HG02623 (cell line): Measurements from ENCODE around the gene CRBN.

Experiments
- ATAC-seq: cut with Tn5 transposase; IDR thresholded peaks from one replicate; pipeline ENCODE4 v1.9.1; 2021; ENCODE audit warnings: moderate library complexity; ENCODE audit not compliant: unreplicated experiment

CRBN gene

GRCh38 chr3:3113042-3113709, 66.3 kb downstream of the CRBN start:
- ATAC-seq = no peak

DNA sequence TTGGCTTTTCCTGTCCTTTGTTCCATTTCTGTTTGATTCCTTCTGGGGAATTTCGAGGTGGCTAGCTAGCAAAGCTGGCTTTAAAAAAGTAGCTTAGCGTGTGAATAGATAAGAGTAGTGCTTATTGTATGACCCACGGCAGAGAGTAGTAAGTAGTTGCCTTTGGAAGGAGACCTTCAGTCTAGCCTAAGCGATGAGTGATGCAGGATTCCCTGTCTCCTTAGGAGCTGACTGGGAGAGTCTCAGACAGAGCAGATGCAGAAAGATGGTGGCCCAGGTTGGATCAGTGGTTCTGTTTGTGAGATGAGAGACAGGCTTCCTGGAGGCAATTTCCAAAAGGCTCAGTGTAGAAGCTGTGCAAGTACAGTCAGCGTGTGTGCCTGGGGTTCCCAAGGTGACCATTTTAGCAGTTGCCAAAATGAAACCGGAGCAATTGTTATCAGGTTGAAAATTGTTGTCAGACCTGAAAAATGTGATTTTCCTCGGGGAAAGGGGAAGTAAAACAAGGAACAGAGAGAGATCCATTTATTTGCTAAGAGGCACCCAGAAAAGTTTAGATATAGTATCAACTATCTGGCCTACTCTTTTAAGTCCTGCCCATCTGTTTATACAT, 68.6 kb downstream of the CRBN start:
- no peak for ATAC-seq

DNA sequence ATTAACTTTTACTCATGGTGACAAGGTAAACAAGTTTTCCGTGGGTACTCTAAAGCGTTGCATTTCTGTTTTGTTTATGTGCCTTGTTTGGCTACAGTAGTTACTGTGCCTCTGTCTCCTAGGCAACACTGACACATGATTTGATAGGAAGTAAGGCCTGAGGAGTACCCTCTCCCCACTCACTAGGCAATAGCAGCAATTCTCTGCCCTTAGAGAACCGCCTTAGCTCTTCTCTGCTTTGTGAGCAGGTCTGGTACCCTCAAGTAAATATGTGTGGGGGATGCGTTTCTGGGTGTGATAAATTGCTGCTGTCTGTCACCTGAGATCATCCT, 69.2 kb downstream of the CRBN start, which contains the start of gene IL5RA:
Gene IL5RA, minus strand, starts transcription at position 76 of the 332 bp plus-strand sequence. CDS start 5,390 bp downstream, outside the sequence.
- ATAC-seq = peak; percentile 52

GRCh38 chr3:3109407-3110298, 69.8 kb downstream of the CRBN start:
- ATAC-seq = peak; percentile 69

- ATAC-seq = no peak
Measured at GRCh38 chr3:3107858-3108257, 71.6 kb downstream of the CRBN start.

DNA sequence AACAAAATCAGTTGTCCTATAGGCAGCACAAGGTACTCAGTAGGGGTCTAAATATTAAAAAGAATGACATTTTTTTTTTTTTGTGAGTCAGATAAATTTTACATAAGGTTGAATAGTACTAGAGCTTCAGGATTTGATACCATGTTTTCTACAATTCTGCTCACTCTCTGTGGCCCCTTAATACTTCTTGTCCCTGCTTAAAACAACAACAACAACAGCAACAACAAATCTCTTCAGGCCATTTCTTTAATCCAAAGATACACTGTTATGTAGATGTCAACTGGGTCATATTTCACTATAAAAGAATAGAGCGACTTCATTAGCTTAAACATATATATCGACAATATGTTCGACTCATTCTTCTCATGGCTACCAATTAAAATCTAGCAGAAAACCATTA, 72.3 kb downstream of the CRBN start:
- ATAC-seq = no peak

DNA sequence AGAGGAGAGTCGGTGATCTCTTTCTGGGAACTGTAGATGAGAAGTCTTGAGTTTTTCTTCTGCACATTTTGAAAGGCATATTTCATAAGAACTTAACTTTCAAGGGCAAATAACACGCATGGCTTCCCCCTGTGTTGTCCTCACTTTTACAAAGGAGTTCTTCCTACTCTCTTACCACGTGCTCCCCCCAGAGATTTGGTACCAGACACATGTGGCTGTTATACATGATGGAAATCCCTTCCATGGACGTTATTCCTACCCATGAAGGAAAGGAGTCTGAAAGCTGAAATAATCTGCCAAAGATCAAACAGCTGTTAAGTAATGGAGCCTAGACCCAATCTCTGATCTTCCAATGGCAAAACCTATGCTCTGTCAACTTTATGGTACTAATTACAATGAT, 73.7 kb downstream of the CRBN start:
- ATAC-seq = no peak

DNA sequence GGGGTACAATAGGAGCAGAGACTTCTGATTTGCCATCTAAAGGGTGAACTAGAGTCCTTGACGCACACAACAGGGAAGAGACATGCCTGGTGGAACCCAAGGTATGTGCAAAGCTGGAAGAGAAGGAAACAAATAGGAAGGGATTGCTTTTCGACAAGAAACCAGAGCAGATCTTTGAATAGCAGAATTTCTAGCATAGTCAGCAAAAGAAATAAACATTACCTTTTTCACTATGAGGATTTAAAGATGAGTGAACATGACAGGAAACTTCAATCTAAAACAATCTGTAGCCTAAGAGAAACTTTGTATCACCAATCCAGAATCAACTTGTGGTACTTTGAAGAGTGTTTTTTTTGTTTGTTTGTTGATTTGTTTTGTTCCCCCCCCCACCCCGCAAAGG, 74.2 kb downstream of the CRBN start:
- no peak for ATAC-seq

DNA sequence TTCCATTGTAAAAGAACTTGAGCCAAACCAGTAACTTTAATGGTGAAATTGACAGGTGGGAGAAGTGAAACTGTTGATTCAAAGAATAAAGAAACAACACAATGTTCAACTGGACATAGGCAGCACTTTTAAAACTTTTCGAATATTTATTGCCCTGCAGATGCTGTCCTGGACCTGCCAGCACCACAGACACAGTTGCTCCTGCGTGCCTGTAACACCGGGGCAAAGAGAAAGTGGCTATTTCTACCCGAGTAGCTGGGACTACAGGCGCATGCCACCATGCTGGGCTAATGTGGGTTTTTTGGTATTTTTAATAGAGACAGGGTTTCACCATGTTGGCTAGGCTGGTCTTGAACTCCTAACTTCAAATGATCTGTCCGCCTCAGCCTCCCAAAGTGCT, 76.7 kb downstream of the CRBN start:
- no peak for ATAC-seq

GRCh38 chr3:3101660-3102458, 77.6 kb downstream of the CRBN start:
- peak; percentile 48 for ATAC-seq
